Measurements from ENCODE around the gene OSBPL10.

DNA sequence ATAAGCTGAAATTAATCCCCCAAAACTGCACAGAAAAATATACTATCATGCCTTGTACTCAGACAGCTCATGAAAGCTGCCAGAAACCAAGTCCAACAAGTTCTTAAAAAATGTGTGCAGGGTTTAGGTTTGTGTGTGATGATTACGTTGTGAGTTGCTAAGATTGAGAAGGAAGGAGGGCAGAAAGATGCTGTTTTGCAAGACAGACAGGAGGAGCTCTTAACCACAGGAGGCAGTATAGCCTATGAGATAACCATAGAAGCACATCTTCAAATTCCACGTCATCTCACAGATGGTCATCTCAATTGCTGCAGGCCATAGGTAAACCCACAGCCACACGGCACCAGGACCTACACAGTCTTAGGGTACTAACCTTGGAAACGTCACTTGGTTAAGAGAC, 256.4 kb downstream of the OSBPL10 start:
- TF ChIP-seq, protein P1, sequence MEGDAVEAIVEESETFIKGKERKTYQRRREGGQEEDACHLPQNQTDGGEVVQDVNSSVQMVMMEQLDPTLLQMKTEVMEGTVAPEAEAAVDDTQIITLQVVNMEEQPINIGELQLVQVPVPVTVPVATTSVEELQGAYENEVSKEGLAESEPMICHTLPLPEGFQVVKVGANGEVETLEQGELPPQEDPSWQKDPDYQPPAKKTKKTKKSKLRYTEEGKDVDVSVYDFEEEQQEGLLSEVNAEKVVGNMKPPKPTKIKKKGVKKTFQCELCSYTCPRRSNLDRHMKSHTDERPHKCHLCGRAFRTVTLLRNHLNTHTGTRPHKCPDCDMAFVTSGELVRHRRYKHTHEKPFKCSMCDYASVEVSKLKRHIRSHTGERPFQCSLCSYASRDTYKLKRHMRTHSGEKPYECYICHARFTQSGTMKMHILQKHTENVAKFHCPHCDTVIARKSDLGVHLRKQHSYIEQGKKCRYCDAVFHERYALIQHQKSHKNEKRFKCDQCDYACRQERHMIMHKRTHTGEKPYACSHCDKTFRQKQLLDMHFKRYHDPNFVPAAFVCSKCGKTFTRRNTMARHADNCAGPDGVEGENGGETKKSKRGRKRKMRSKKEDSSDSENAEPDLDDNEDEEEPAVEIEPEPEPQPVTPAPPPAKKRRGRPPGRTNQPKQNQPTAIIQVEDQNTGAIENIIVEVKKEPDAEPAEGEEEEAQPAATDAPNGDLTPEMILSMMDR (IDR thresholded peaks at IDR 0.05): peak in 3 of 6 experiments; percentile 10 to 28 (median 26)
- no peak for TF ChIP-seq POLR2A (IDR thresholded peaks at IDR 0.05)
